MV-4-11 (cell line): ENCODE results near the gene MRO.
A peak's percentile ranks its signal among the peaks of the same experiment; 100 is the strongest.
"Not testable (repeated sequence)": the region's sequence is repeated elsewhere in the genome, so short reads cannot be mapped to it uniquely, and the experiment has no call there.

Experiments used
- DNase-seq: peaks from one replicate; lab custom pipeline; 2025; lab: John Stamatoyannopoulos, UW

Gene MRO

GRCh38 chr18:50833496-50833895 is 13.7 kb upstream of the MRO start:
- not testable (repeated sequence) for DNase-seq

GRCh38 chr18:50832754-50833153 is 12.9 kb upstream of the MRO start:
- DNase-seq: no peak

GRCh38 chr18:50830544-50830943 is 10.7 kb upstream of the MRO start:
- peak; percentile 77 for DNase-seq

- DNase-seq: no peak
Measured at GRCh38 chr18:50829644-50830043, 9.8 kb upstream of the MRO start.

GRCh38 chr18:50826027-50826426 is 6.2 kb upstream of the MRO start:
- DNase-seq: no peak

- no peak for DNase-seq
Measured at GRCh38 chr18:50825621-50826020, 5.8 kb upstream of the MRO start.

GRCh38 chr18:50822756-50823155 is 2.9 kb upstream of the MRO start:
- no peak for DNase-seq

GRCh38 chr18:50820901-50821520 is 1.2 kb upstream of the MRO start:
- DNase-seq: peak; percentile 69

GRCh38 chr18:50819027-50819727 is 639 bp downstream of the MRO start:
- DNase-seq: no peak

GRCh38 chr18:50816419-50817166 is 3.2 kb downstream of the MRO start:
- no peak for DNase-seq

GRCh38 chr18:50814395-50814794 is 5.4 kb downstream of the MRO start:
- peak; percentile 13 for DNase-seq

GRCh38 chr18:50813353-50813752 is 6.5 kb downstream of the MRO start:
- no peak for DNase-seq

GRCh38 chr18:50812834-50813233 is 7.0 kb downstream of the MRO start:
- no peak for DNase-seq

- no peak for DNase-seq
Measured at GRCh38 chr18:50807176-50807575, 12.6 kb downstream of the MRO start.

GRCh38 chr18:50806208-50806616 is 13.6 kb downstream of the MRO start:
- peak; percentile 94 for DNase-seq

GRCh38 chr18:50805732-50806131 is 14.1 kb downstream of the MRO start:
- peak; percentile 75 for DNase-seq

GRCh38 chr18:50803592-50803991 is 16.2 kb downstream of the MRO start:
- DNase-seq: no peak

GRCh38 chr18:50802141-50802540 is 17.7 kb downstream of the MRO start:
- DNase-seq: no peak

GRCh38 chr18:50797142-50797541 is 22.7 kb downstream of the MRO start:
- no peak for DNase-seq

GRCh38 chr18:50796495-50796894 is 23.3 kb downstream of the MRO start:
- DNase-seq: no peak

- DNase-seq: no peak
Measured at GRCh38 chr18:50793641-50794565, 25.9 kb downstream of the MRO start.

GRCh38 chr18:50792885-50793284 is 26.9 kb downstream of the MRO start:
- no peak for DNase-seq
